ENCODE data around the gene CYSTM1.

GRCh38 chr5:140197023-140197422 is 22.0 kb downstream of the CYSTM1 start:
- TF ChIP-seq CTCF (conservative IDR thresholded peaks at IDR 0.05; ENCODE audit: low read length) (no peak), EZH2phosphoT487 (IDR thresholded peaks at IDR 0.05; ENCODE audit: borderline replicate concordance, low read depth, low read length) (no peak)
